AG04450 (cell line): Measurements from ENCODE around the gene BANP. TPM values are rescaled to one million over a fixed set of nuclear protein-coding genes. Genes with fewer than 3 reads are reported as not detected.

Source experiments
- CTCF ChIA-PET: fragments of 300-600, 350-600 bp; formaldehyde crosslinking; extraction: SDS; loops from one replicate; lab custom pipeline; 2022; ENCODE audit warnings: antibody characterized with exemption, inconsistent platforms; lab: Charles Lee
- POLR2A ChIA-PET: fragments of 350-600 bp; formaldehyde crosslinking; extraction: SDS; loops from one replicate; lab custom pipeline; 2021; ENCODE audit warnings: antibody characterized with exemption, inconsistent platforms; lab: Yijun Ruan, JAX
- DNase-seq: peaks from one replicate; pipeline ENCODE4 v3.0.0-alpha.2; 2011; ENCODE audit warnings: low read depth, low spot score
- H3K27ac ChIP-seq: one replicate; pipeline ENCODE4 v1.5.1; 2012; ENCODE audit warnings: low read depth, low read length, control low read depth
- H3K27me3 ChIP-seq: one replicate; pipeline ENCODE4 v1.6.0; 2012; ENCODE audit warnings: low read length; ENCODE audit not compliant: control insufficient read depth, insufficient read depth
- H3K4me3 ChIP-seq: 2 replicates; pipeline ENCODE4 v1.5.1; 2011; ENCODE audit warnings: mild to moderate bottlenecking, low read depth, low read length, control low read depth
- H3K9me3 ChIP-seq: 2 replicates; pipeline ENCODE4 v1.5.1; 2012; ENCODE audit warnings: low read length; ENCODE audit not compliant: control insufficient read depth, insufficient read depth
- CTCF ChIP-seq: IDR thresholded peaks from 2 replicates; pipeline ENCODE4 v1.5.1; 2011; ENCODE audit warnings: low read depth, low read length, control low read depth, inconsistent platforms
- polyA plus RNA-seq: library from polyadenylated mRNA; depleted of rRNA; stranded (reverse); fragments of >200 nt; gene quantifications from 2 replicates; pipeline ENCODE4 v1.2.3, GENCODE V29; 2011

BANP gene
- polyA plus RNA-seq, 1 experiment = 18.6 TPM

- ChIA-PET POLR2A (interaction anchor here (0.6 kb wide), 1 partner anchor 208 kb away, joined by 3 read pairs; no protein-coding TSS in a partner anchor), CTCF (no interaction called here)
- Histone ChIP-seq H3K27ac (no peak overlapping the region), H3K27me3 (no peaks in the 10 kb centered on the region), H3K9me3 (no peaks in the 10 kb centered on the region; the same call in 1 of the 2 replicates), H3K4me3 (no peak overlapping the region)
- TF ChIP-seq CTCF = no peak
- no peak for DNase-seq
These were observed 56.1 kb downstream of the BANP start for GRCh38 chr16:88007321-88007731.

GRCh38 chr16:88008840-88009239, 57.6 kb downstream of the BANP start:
- Histone ChIP-seq H3K9me3 (no peaks in the 10 kb centered on the region; the same call in 1 of the 2 replicates), H3K4me3 (no peak overlapping the region), H3K27me3 (no peaks in the 10 kb centered on the region), H3K27ac (no peak overlapping the region)
- ChIA-PET POLR2A (no interaction called here), CTCF (no interaction called here)
- no peak for TF ChIP-seq CTCF
- no peak for DNase-seq

DNA sequence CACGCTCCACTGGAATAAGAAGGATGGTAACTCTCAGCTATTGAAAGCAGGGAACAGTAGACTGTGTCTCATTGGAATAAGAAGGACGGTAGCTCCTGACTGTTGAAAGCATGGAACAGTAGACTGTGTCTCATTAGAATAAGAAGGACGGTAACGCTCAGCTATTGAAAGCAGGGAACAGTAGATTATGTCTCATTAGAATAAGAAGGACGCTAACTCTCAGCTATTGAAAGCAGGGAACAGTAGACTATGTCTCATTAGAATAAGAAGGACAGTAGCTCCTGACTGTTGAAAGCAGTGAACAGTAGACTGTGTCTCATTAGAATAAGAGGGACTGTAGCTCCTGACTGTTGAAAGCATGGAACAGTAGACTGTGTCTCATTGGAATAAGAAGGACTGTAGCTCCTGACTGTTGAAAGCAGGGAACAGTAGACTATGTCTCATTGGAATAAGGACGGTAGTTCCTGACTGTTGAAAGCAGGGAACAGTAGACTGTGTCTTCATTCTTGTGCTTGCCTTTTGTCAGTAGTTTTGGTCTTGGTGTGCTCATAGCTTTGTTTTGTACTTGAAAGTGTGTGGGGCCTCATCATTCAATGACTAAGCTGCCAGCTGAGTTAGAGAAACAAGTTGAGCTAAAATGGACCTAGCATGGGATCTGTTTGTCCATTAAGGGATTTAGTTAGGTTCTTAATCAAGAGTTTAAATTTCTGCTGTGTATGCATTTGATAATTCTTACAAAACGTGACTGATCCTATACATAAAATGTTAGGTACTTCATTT, 58.5 kb downstream of the BANP start:
- no peak for DNase-seq
- Histone ChIP-seq H3K27me3 (no peaks in the 10 kb centered on the region), H3K9me3 (no peaks in the 10 kb centered on the region; the same call in 1 of the 2 replicates), H3K4me3 (no peak overlapping the region), H3K27ac (no peak overlapping the region)
- TF ChIP-seq CTCF = no peak
- POLR2A ChIA-PET = no interaction called here
- CTCF ChIA-PET = no interaction called here

GRCh38 chr16:88010343-88010967, 59.2 kb downstream of the BANP start:
- TF ChIP-seq CTCF = no peak
- Histone ChIP-seq H3K27me3 (no peaks in the 10 kb centered on the region), H3K4me3 (no peak overlapping the region), H3K9me3 (no peaks in the 10 kb centered on the region; the same call in 1 of the 2 replicates), H3K27ac (no peak overlapping the region)
- POLR2A ChIA-PET = no interaction called here
- CTCF ChIA-PET = no interaction called here
- DNase-seq = no peak

DNA sequence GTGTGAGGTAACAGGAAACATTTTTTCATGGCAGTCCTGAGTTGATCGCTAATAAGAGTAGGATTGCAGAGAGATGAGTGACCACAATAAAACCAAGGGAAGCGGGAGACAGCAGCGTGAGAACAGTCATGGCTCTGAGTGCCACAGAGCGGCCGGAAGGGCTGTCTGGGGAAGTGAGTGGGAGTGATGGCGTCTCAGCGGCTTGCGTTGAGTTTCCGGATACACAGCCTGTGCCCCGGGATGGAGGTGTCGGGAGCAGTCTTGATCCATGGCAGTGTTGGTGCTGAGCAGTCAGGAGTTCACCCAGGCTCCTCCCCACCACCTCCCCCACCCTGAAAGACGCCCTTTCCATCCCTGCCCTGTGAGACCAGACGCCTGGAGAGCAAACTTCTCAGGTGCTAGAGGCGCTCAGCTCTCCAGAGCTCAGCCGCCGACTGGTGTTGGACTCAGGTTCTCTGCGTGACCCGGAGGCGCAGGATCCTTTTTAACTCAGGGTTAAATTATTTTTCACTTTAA, 59.8 kb downstream of the BANP start:
- Histone ChIP-seq H3K9me3 (no peaks in the 10 kb centered on the region; the same call in 1 of the 2 replicates), H3K4me3 (no peak overlapping the region), H3K27me3 (no peaks in the 10 kb centered on the region), H3K27ac (no peak overlapping the region)
- POLR2A ChIA-PET = no interaction called here
- CTCF ChIA-PET = no interaction called here
- TF ChIP-seq CTCF = no peak
- no peak for DNase-seq
